Measurements from ENCODE around the gene CEBPA. TPM values are rescaled to one million over a fixed set of nuclear protein-coding genes. Genes with fewer than 3 reads are reported as not detected.

The CEBPA gene
- total and polyA plus RNA-seq, 2 experiments from 2014 or later: 0.50 to 2.6 TPM

- TF ChIP-seq ZNF462 (CRISPR knock-in tag; IDR thresholded peaks at IDR 0.05): no peak
These were observed 12.1 kb downstream of the CEBPA start (continued) for GRCh38 chr19:33290082-33290815.

GRCh38 chr19:33289261-33289660, 13.1 kb downstream of the CEBPA start:
- no peaks in the 10 kb centered on the region for H4K20me1 ChIP-seq (replicated peaks; ENCODE audit: insufficient read depth)
- Mint-ChIP-seq H3K4me1 (peaks cover 19% of the 10 kb centered on the region), H3K36me3 (ENCODE audit: low read depth) (no peaks in the 10 kb centered on the region), H3K4me3 (no peak overlapping the region), H3K9me3 (peaks cover 12% of the 10 kb centered on the region), H3K27me3 (ENCODE audit: insufficient read depth, low read depth, poor library complexity) (peaks cover 1% of the 10 kb centered on the region), H3K27ac (no peak overlapping the region)
- H3K4me3 ChIP-seq: no peak overlapping the region
- H3K27ac ChIP-seq (ENCODE audit: low read depth): no peak overlapping the region
- H3K4me2 ChIP-seq: no peak overlapping the region
- no peak for DNase-seq (ENCODE audit: low spot score)
- no peaks in the 10 kb centered on the region for H3K36me3 ChIP-seq (ENCODE audit: insufficient read depth)
- H3K4me1 ChIP-seq (ENCODE audit: insufficient read depth): peaks cover 9% of the 10 kb centered on the region; the same call in 1 of the 2 replicates
- H3K79me2 ChIP-seq (replicated peaks; ENCODE audit: insufficient read depth): no peaks in the 10 kb centered on the region
- no peak for ATAC-seq
- peaks cover 5% of the 10 kb centered on the region; the same call in 1 of the 2 replicates for H3K9me2 ChIP-seq (ENCODE audit: insufficient read depth)
- H3K27me3 ChIP-seq (ENCODE audit: insufficient read depth): no peaks in the 10 kb centered on the region
- H2AFZ ChIP-seq: no peak overlapping the region
- H3F3A ChIP-seq (replicated peaks; ENCODE audit: low read depth): no peaks in the 10 kb centered on the region
- TF ChIP-seq REST (IDR thresholded peaks at IDR 0.05; ENCODE audit: unreplicated experiment) (no peak), ZNF114 (CRISPR knock-in tag; IDR thresholded peaks at IDR 0.05) (no peak), JUNB (IDR thresholded peaks at IDR 0.05; ENCODE audit: unreplicated experiment) (no peak), ETS1 (IDR thresholded peaks at IDR 0.05) (no peak), STAT1 (IDR thresholded peaks at IDR 0.05; ENCODE audit: unreplicated experiment) (no peak), CREB1 (CRISPR knock-in tag; IDR thresholded peaks at IDR 0.05; ENCODE audit: low read depth) (no peak), CTCF (conservative IDR thresholded peaks at IDR 0.05; ENCODE audit: low read depth in 2 of 2) (no peak), POLR2AphosphoS5 (IDR thresholded peaks at IDR 0.05; ENCODE audit: low read depth) (no peak), NANOG (IDR thresholded peaks at IDR 0.05; ENCODE audit: borderline replicate concordance) (no peak), EZH2phosphoT487 (IDR thresholded peaks at IDR 0.05; ENCODE audit: unreplicated experiment) (no peak), EZH2 (IDR thresholded peaks at IDR 0.05; ENCODE audit: low read depth, unreplicated experiment) (no peak), ZNF331 (CRISPR knock-in tag; IDR thresholded peaks at IDR 0.05; ENCODE audit: low read depth) (no peak)

Measured in GM23338 (cell line).